ENCODE results near the gene IQCM. TPM values are rescaled to one million over a fixed set of nuclear protein-coding genes. Genes with fewer than 3 reads are reported as not detected.

Gene IQCM
- total RNA-seq, 1 donor from 2014 or later, result not detected

DNA sequence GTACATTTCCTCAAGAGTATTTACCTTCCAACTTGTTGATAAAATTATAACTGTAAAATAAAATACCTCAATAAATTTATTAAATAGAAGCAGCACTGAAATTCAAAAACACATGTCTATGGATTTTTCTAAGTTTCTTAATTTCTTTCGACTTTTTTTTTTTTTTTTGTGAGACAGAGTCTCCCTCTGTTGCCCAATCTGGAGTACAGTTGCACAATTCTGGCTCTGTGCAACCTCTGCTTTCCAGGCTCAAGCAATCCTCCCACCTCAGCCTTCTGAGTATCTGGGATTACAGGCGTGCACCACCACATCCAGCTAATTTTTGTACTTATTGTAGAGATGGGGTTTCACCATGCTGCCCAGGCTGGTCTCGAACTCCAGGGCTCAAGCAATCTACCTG, 79.8 kb downstream of the IQCM start:
- CTCF ChIA-PET, result no interaction called here

DNA sequence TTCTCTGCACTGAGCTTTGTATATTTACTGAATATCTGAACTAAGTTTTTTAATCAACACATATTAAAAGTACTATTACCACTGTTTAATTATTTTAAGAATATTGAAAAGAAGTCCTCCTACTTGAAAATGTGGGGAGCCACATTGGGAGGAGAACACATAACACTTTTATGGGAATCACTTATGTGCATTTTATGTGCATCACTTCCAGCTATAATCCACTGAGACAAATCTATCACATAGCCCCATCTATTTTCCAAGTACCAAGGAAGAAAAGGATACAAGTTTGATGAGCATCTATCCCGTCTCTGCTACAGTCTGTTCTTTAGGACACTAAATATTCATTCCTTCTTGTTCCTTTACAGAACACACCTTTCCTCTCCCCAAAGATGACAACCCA, 87.2 kb downstream of the IQCM start:
- no peak for ATAC-seq (ENCODE audit: low read depth)
- H3K27ac Mint-ChIP-seq, result no peak overlapping the region
- no peaks in the 10 kb centered on the region for H3K4me1 Mint-ChIP-seq
- H3K4me3 Mint-ChIP-seq, result no peak overlapping the region
- CTCF ChIA-PET, result no interaction called here
- POLR2A ChIA-PET, result no interaction called here
- H3K9me3 Mint-ChIP-seq, result no peaks in the 10 kb centered on the region
- H3K27me3 Mint-ChIP-seq, result no peaks in the 10 kb centered on the region
- DNase-seq, result no peak
- no peaks in the 10 kb centered on the region for H3K36me3 Mint-ChIP-seq (ENCODE audit: low read depth)
- TF ChIP-seq CTCF (IDR thresholded peaks at IDR 0.05), result no peak
- intact Hi-C loops (cut with micrococcal nuclease), result no loop called here

More for the DNA sequence above, 79.8 kb downstream of the IQCM start:
- Mint-ChIP-seq H3K4me1 (no peaks in the 10 kb centered on the region), H3K4me3 (no peak overlapping the region), H3K36me3 (ENCODE audit: low read depth) (no peaks in the 10 kb centered on the region), H3K27ac (no peak overlapping the region), H3K9me3 (no peaks in the 10 kb centered on the region), H3K27me3 (no peaks in the 10 kb centered on the region)
- ATAC-seq (ENCODE audit: low read depth) (no peak), DNase-seq (no peak)
- no peak for TF ChIP-seq CTCF (IDR thresholded peaks at IDR 0.05)
- POLR2A ChIA-PET, result no interaction called here
- intact Hi-C loops (cut with micrococcal nuclease), result no loop called here

DNA sequence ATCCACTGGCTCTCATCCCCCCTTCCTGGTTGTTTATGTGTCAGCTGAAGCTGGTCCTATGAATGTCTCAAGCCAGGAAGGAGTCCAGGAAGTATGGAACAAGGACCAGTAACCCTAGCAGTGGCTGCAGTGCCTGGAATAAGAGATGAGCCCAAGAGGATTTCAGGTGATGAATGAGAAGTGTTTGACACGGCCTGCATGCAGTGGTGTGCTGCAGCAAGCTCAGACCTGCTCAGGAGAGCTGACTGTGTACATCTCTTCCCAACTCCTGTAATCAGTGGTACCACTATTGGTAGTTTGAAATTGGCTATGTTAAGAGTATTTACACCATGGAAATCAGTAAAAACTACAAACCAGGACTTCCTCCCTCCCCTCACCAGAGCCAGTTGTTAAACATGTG, 88.0 kb downstream of the IQCM start:
- CTCF ChIA-PET, result no interaction called here
- Mint-ChIP-seq H3K27ac (no peak overlapping the region), H3K9me3 (no peaks in the 10 kb centered on the region), H3K4me3 (no peak overlapping the region), H3K4me1 (no peaks in the 10 kb centered on the region), H3K27me3 (no peaks in the 10 kb centered on the region), H3K36me3 (ENCODE audit: low read depth) (no peaks in the 10 kb centered on the region)
- ATAC-seq (ENCODE audit: low read depth) (no peak), DNase-seq (no peak)
- TF ChIP-seq CTCF (IDR thresholded peaks at IDR 0.05), result no peak
- intact Hi-C loops (cut with micrococcal nuclease), result no loop called here
- POLR2A ChIA-PET, result no interaction called here

DNA sequence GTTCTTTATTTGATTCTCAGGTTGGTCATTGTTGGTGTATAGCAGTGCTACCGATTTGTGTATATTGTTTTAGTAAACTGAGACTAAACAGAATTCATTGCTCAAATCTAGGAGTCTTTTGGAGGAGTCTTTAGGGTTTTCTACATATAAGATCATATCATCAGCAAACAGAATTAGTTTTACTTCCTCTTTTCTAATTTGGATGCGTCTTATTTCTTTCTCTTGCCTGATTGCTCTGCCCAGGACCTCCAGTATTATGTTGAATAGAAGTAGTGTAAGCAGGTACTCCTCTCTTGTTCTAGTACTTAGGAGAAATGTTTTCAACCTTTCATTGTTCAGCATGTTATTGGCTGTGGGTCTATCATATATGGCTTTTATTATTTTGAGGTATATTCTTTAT, 92.6 kb downstream of the IQCM start:
- H3K27me3 Mint-ChIP-seq, result no peaks in the 10 kb centered on the region
- H3K36me3 Mint-ChIP-seq (ENCODE audit: low read depth), result no peaks in the 10 kb centered on the region
- TF ChIP-seq CTCF (IDR thresholded peaks at IDR 0.05), result no peak
- ATAC-seq (ENCODE audit: low read depth) (no peak), DNase-seq (no peak)
- ChIA-PET CTCF (no interaction called here), POLR2A (no interaction called here)
- H3K4me1 Mint-ChIP-seq, result no peaks in the 10 kb centered on the region
- intact Hi-C loops (cut with micrococcal nuclease), result no loop called here
- H3K4me3 Mint-ChIP-seq, result no peak overlapping the region
- no peak overlapping the region for H3K27ac Mint-ChIP-seq
- no peaks in the 10 kb centered on the region for H3K9me3 Mint-ChIP-seq

DNA sequence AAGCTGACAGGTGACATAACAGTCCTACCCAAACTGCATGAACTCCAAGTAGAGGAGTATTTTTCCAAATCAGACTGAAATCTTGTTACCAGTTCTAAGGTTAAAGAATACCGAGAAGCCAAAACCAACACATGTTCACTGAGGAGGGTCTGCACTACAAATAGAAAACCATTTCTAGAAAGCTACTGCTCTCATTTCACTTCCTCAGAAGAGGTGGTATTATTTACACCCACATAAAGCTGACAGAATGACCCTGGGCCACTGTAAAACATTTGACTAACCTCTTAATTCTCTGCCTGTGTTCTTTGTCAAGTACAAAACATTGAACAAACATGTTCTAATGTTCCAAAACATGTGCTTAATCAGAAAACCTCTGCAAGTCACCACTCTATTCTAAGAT, 95.8 kb downstream of the IQCM start:
- H3K9me3 Mint-ChIP-seq, result peaks cover 3% of the 10 kb centered on the region
- no peak overlapping the region for H3K27ac Mint-ChIP-seq
- CTCF ChIA-PET, result no interaction called here
- TF ChIP-seq CTCF (IDR thresholded peaks at IDR 0.05), result no peak
- DNase-seq, result no peak
- POLR2A ChIA-PET, result no interaction called here
- no peaks in the 10 kb centered on the region for H3K4me1 Mint-ChIP-seq
- H3K27me3 Mint-ChIP-seq, result no peaks in the 10 kb centered on the region
- intact Hi-C loops (cut with micrococcal nuclease), result no loop called here
- H3K36me3 Mint-ChIP-seq (ENCODE audit: low read depth), result no peaks in the 10 kb centered on the region
- no peak for ATAC-seq (ENCODE audit: low read depth)
- no peak overlapping the region for H3K4me3 Mint-ChIP-seq
